MM.1S (cell line): ENCODE results near the gene GALNS.

Source experiments
- DNase-seq: peaks from one replicate; pipeline ENCODE4 v3.0.0-alpha.2; 2015
- H2AFZ ChIP-seq: fragments of 300-600 bp; sonication (generic); 2 replicates; pipeline ENCODE4 v1.6.0; 2016; ENCODE audit warnings: antibody characterized with exemption, low read length
- H3F3A ChIP-seq: fragments of 300-600 bp; sonication (generic); 2 replicates; pipeline ENCODE4 v1.6.1; 2016; ENCODE audit warnings: mild to moderate bottlenecking, antibody characterized with exemption, low read length, moderate library complexity, mixed read lengths; ENCODE audit not compliant: insufficient read depth
- H3K27ac ChIP-seq: fragments of 300-600 bp; sonication (generic); 2 replicates; pipeline ENCODE4 v1.5.1; 2016; ENCODE audit warnings: mild to moderate bottlenecking, low read length
- H3K27me3 ChIP-seq: fragments of 300-600 bp; sonication (generic); replicated peaks from 2 replicates; pipeline ENCODE4 v1.6.0; 2016; ENCODE audit warnings: low read length; ENCODE audit not compliant: insufficient read depth
- H3K36me3 ChIP-seq: fragments of 300-600 bp; sonication (generic); replicated peaks from 2 replicates; pipeline ENCODE4 v1.6.1; 2016; ENCODE audit warnings: mild to moderate bottlenecking, low read length, mixed read lengths; ENCODE audit not compliant: insufficient read depth
- H3K4me1 ChIP-seq: fragments of 300-600 bp; sonication (generic); 2 replicates; pipeline ENCODE4 v1.6.1; 2016; ENCODE audit warnings: low read length, mixed read lengths
- H3K4me2 ChIP-seq: fragments of 300-600 bp; sonication (generic); 2 replicates; pipeline ENCODE4 v1.6.0; 2016; ENCODE audit warnings: low read depth, low read length
- H3K4me3 ChIP-seq: fragments of 300-600 bp; sonication (generic); 2 replicates; pipeline ENCODE4 v1.5.1; 2016; ENCODE audit warnings: low read length, mixed read lengths
- H3K79me2 ChIP-seq: fragments of 300-600 bp; sonication (generic); 2 replicates; pipeline ENCODE4 v1.6.1; 2016; ENCODE audit warnings: mixed run types, low read length, mixed read lengths
- H3K9ac ChIP-seq: fragments of 300-600 bp; sonication (generic); 2 replicates; pipeline ENCODE4 v1.6.1; 2016; ENCODE audit warnings: low read length, mixed read lengths
- H3K9me2 ChIP-seq: fragments of 300-600 bp; sonication (generic); replicated peaks from 2 replicates; pipeline ENCODE4 v1.6.1; 2016; ENCODE audit warnings: mild to moderate bottlenecking, low read length, mixed read lengths; ENCODE audit not compliant: insufficient read depth
- H3K9me3 ChIP-seq: fragments of 300-600 bp; sonication (generic); replicated peaks from 2 replicates; pipeline ENCODE4 v1.6.1; 2016; ENCODE audit warnings: mild to moderate bottlenecking, low read length, mixed read lengths; ENCODE audit not compliant: insufficient read depth
- H4K20me1 ChIP-seq: fragments of 300-600 bp; sonication (generic); 2 replicates; pipeline ENCODE4 v1.6.1; 2016; ENCODE audit warnings: mild to moderate bottlenecking, low read length, moderate library complexity, mixed read lengths; ENCODE audit not compliant: insufficient read depth
- EZH2 ChIP-seq: fragments of 300-600 bp; sonication (generic); optimal IDR thresholded peaks from 2 replicates; pipeline ENCODE3; 2017; ENCODE audit warnings: low read depth, mild to moderate bottlenecking, antibody characterized with exemption, low read length, mixed read lengths
- EZH2phosphoT487 ChIP-seq: fragments of 300-600 bp; sonication (generic); IDR thresholded peaks from 2 replicates; pipeline ENCODE4 v1.6.1; 2018; ENCODE audit warnings: antibody characterized with exemption, low read length
- TF ChIP-seq, protein P1 (sequence below): fragments of 300-600 bp; sonication (generic); IDR thresholded peaks from 2 replicates; pipeline ENCODE4 v1.5.1; 2016; ENCODE audit warnings: antibody characterized with exemption, low read length, mixed read lengths

Gene GALNS

GRCh38 chr16:88872650-88873331 is 16.0 kb upstream of the GALNS start:
- no peaks in the 10 kb centered on the region for H3K4me1 ChIP-seq
- H3K9me2 ChIP-seq, result no peaks in the 10 kb centered on the region
- TF ChIP-seq, protein P1, sequence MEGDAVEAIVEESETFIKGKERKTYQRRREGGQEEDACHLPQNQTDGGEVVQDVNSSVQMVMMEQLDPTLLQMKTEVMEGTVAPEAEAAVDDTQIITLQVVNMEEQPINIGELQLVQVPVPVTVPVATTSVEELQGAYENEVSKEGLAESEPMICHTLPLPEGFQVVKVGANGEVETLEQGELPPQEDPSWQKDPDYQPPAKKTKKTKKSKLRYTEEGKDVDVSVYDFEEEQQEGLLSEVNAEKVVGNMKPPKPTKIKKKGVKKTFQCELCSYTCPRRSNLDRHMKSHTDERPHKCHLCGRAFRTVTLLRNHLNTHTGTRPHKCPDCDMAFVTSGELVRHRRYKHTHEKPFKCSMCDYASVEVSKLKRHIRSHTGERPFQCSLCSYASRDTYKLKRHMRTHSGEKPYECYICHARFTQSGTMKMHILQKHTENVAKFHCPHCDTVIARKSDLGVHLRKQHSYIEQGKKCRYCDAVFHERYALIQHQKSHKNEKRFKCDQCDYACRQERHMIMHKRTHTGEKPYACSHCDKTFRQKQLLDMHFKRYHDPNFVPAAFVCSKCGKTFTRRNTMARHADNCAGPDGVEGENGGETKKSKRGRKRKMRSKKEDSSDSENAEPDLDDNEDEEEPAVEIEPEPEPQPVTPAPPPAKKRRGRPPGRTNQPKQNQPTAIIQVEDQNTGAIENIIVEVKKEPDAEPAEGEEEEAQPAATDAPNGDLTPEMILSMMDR, result no peak
- TF ChIP-seq EZH2 (no peak), EZH2phosphoT487 (no peak)
- no peaks in the 10 kb centered on the region for H3F3A ChIP-seq
- H3K4me2 ChIP-seq, result no peak overlapping the region
- no peaks in the 10 kb centered on the region for H3K79me2 ChIP-seq
- no peaks in the 10 kb centered on the region for H4K20me1 ChIP-seq
- no peak overlapping the region for H3K9ac ChIP-seq
- no peaks in the 10 kb centered on the region for H3K36me3 ChIP-seq
- no peak for DNase-seq
- H3K4me3 ChIP-seq, result no peak overlapping the region
- H3K27me3 ChIP-seq, result no peaks in the 10 kb centered on the region; the same call in none of the 2 replicates
- no peak overlapping the region for H3K27ac ChIP-seq
- H2AFZ ChIP-seq, result no peak overlapping the region
- H3K9me3 ChIP-seq, result no peaks in the 10 kb centered on the region

- H3K4me2 ChIP-seq, result no peak overlapping the region
- H3K27me3 ChIP-seq, result no peaks in the 10 kb centered on the region; the same call in none of the 2 replicates
- no peak for TF ChIP-seq EZH2
- no peak for TF ChIP-seq EZH2phosphoT487
- TF ChIP-seq, protein P1, result no peak
- no peaks in the 10 kb centered on the region for H3K79me2 ChIP-seq
- no peak overlapping the region for H3K27ac ChIP-seq
- H3K4me1 ChIP-seq, result no peaks in the 10 kb centered on the region
- no peaks in the 10 kb centered on the region for H3F3A ChIP-seq
- no peaks in the 10 kb centered on the region for H3K9me3 ChIP-seq
- no peak overlapping the region for H3K9ac ChIP-seq
- no peaks in the 10 kb centered on the region for H3K9me2 ChIP-seq
- H3K4me3 ChIP-seq, result no peak overlapping the region
- no peaks in the 10 kb centered on the region for H3K36me3 ChIP-seq
- no peaks in the 10 kb centered on the region for H4K20me1 ChIP-seq
- no peak for DNase-seq
- no peak overlapping the region for H2AFZ ChIP-seq
Observed at GRCh38 chr16:88871730-88872416, 15.1 kb upstream of the GALNS start.

DNA sequence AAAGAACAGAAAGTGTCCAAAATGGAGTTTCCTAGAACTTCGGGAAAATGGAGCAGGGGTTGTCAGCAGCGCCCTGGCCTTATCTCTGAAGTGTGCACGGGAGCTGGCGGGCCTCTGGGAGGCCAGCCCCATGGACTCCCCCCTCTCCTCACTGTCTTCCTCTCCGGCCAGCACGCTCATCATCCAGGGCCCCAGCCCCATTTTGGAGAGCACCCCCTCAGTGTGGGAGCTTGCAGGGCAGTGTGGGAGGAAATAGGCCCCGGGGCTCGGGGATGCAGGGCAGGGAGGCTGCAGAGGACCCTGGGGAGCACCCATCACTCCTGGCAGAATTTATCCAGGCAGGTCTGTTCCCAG is 14.6 kb upstream of the GALNS start:
- H3K27ac ChIP-seq, result no peak overlapping the region
- no peaks in the 10 kb centered on the region for H3K36me3 ChIP-seq
- DNase-seq, result no peak
- no peaks in the 10 kb centered on the region for H3F3A ChIP-seq
- H3K9me3 ChIP-seq, result no peaks in the 10 kb centered on the region
- no peak overlapping the region for H3K9ac ChIP-seq
- no peaks in the 10 kb centered on the region for H3K4me1 ChIP-seq
- no peaks in the 10 kb centered on the region for H3K9me2 ChIP-seq
- no peak overlapping the region for H3K4me2 ChIP-seq
- H4K20me1 ChIP-seq, result no peaks in the 10 kb centered on the region
- TF ChIP-seq EZH2phosphoT487 (no peak), EZH2 (no peak)
- TF ChIP-seq, protein P1, result no peak
- no peak overlapping the region for H2AFZ ChIP-seq
- H3K27me3 ChIP-seq, result no peaks in the 10 kb centered on the region; the same call in none of the 2 replicates
- H3K4me3 ChIP-seq, result no peak overlapping the region
- H3K79me2 ChIP-seq, result no peaks in the 10 kb centered on the region
